HepG2 (cell line): ENCODE results near the gene DLEC1. TPM values are rescaled to one million over a fixed set of nuclear protein-coding genes. Genes with fewer than 3 reads are reported as not detected.

Source experiments
- BATF2 ChIP-seq: sonication (generic); formaldehyde crosslinking; IDR thresholded peaks from 2 replicates; pipeline ENCODE4 v1.8.0; 2022; ENCODE audit warnings: mild to moderate bottlenecking, missing genetic modification reagents, moderate library complexity
- FOSL1 ChIP-seq: sonication (generic); formaldehyde crosslinking; IDR thresholded peaks from 2 replicates; pipeline ENCODE4 v1.9.0; 2021; ENCODE audit warnings: missing genetic modification reagents, borderline replicate concordance
- HINFP ChIP-seq: sonication (generic); formaldehyde crosslinking; IDR thresholded peaks from 2 replicates; pipeline ENCODE4 v1.4.0; 2020; ENCODE audit warnings: low read depth, mild to moderate bottlenecking, missing genetic modification reagents
- IKZF5 ChIP-seq: IDR thresholded peaks from 2 replicates; pipeline ENCODE4 v1.6.1; 2018; ENCODE audit warnings: missing genetic modification reagents, mild to moderate bottlenecking, missing compliant biosample characterization
- JUN ChIP-seq: sonication (generic); formaldehyde crosslinking; IDR thresholded peaks from 2 replicates; pipeline ENCODE4 v1.4.0; 2020; ENCODE audit warnings: mild to moderate bottlenecking, missing genetic modification reagents
- NCOA1 ChIP-seq: sonication (generic); formaldehyde crosslinking; IDR thresholded peaks from 2 replicates; pipeline ENCODE4 v1.9.0; 2021; ENCODE audit warnings: missing genetic modification reagents
- SOX5 ChIP-seq: IDR thresholded peaks from 2 replicates; pipeline ENCODE4 v1.6.1; 2016; ENCODE audit warnings: borderline replicate concordance
- TARDBP ChIP-seq: sonication (generic); formaldehyde crosslinking; IDR thresholded peaks from 2 replicates; pipeline ENCODE4 v1.8.0; 2022; ENCODE audit warnings: mild to moderate bottlenecking, missing genetic modification reagents
- TGIF2 ChIP-seq: IDR thresholded peaks from 2 replicates; pipeline ENCODE4 v1.6.1; 2016; ENCODE audit warnings: control low read depth, missing compliant biosample characterization
- THAP11 ChIP-seq: IDR thresholded peaks from 2 replicates; pipeline ENCODE4 v1.6.1; 2016; ENCODE audit warnings: missing biosample characterization, missing genetic modification reagents
- ZKSCAN1 ChIP-seq: fragments of 150-350 bp; IDR thresholded peaks from 2 replicates; pipeline ENCODE4 v1.6.1; 2014; ENCODE audit warnings: low read length
- ZNF235 ChIP-seq: sonication (generic); formaldehyde crosslinking; IDR thresholded peaks from 2 replicates; pipeline ENCODE4 v1.8.1; 2023; ENCODE audit warnings: mild to moderate bottlenecking, missing genetic modification reagents, borderline replicate concordance
- ZNF407 ChIP-seq: sonication (generic); formaldehyde crosslinking; IDR thresholded peaks from one replicate; pipeline ENCODE4 v1.5.1; 2020; ENCODE audit warnings: mild to moderate bottlenecking, missing genetic modification reagents; ENCODE audit errors: not compliant biosample characterization
- ZNF556 ChIP-seq: sonication (generic); formaldehyde crosslinking; IDR thresholded peaks from 2 replicates; pipeline ENCODE4 v1.4.0; 2020; ENCODE audit warnings: mild to moderate bottlenecking, missing genetic modification reagents, borderline replicate concordance
- ZNF563 ChIP-seq: sonication (generic); formaldehyde crosslinking; IDR thresholded peaks from 2 replicates; pipeline ENCODE4 v1.8.0; 2022; ENCODE audit warnings: mild to moderate bottlenecking, moderate library complexity, missing genetic modification reagents
- ZNF761 ChIP-seq: sonication (generic); formaldehyde crosslinking; conservative IDR thresholded peaks from 2 replicates; pipeline ENCODE4 v1.4.0; 2020; ENCODE audit warnings: mild to moderate bottlenecking, missing genetic modification reagents
- polyA plus RNA-seq, 8 experiments: library from polyadenylated mRNA; depleted of rRNA in 3 of 8; stranded (reverse) in 7 of 8; unstranded in 1 of 8; fragments of >200 nt; fragmentation: Illumina TruSeq in 4 of 8; extraction: Trizol in 4 of 8; gene quantifications; 2 replicates each; pipeline versions ENCODE4 v1.2.1 to v1.2.3, GENCODE V29; 2011 to 2016; ENCODE audit warnings: low read depth in 4 of 8, missing spikeins in 1 of 8, mixed read lengths in 1 of 8; ENCODE audit not compliant: insufficient read depth in 1 of 8
- total RNA-seq, 5 experiments: library from RNA; depleted of rRNA; stranded (reverse); fragments of >200 nt; fragmentation: Illumina TruSeq; extraction: Trizol; gene quantifications; 2 replicates each; pipeline ENCODE4 v1.2.3, GENCODE V29; 2016; ENCODE audit warnings: low read depth in 1 of 5

Gene DLEC1
- total and polyA plus RNA-seq, 2 of the 13 experiments (the other 11 are each of a cell fraction or from before 2014, with no cell fraction given): 0.09 TPM; not detected in 1

- TF ChIP-seq HINFP (CRISPR knock-in tag) (peak; percentile 75; the same call in 1 of the 2 replicates), JUN (peak; percentile 99), IKZF5 (CRISPR knock-in tag) (peak; percentile 88), ZNF761 (CRISPR knock-in tag) (peak; percentile 84), SOX5 (CRISPR knock-in tag) (peak; percentile 88), THAP11 (CRISPR knock-in tag) (0 out of 2 replicates have a peak, but pooled peaks have one; percentile 62), TARDBP (CRISPR knock-in tag) (peak; percentile 92), ZNF563 (CRISPR knock-in tag) (no peak), BATF2 (CRISPR knock-in tag) (peak; percentile 34; the same call in 1 of the 2 replicates), ZNF556 (CRISPR knock-in tag) (peak; percentile 84), ZNF235 (no peak), ZKSCAN1 (no peak), NCOA1 (peak; percentile 51; the same call in 1 of the 2 replicates), TGIF2 (peak; percentile 83), ZNF407 (no peak), FOSL1 (CRISPR knock-in tag) (peak; percentile 98)
Observed at GRCh38 chr3:38133557-38134405, 94.8 kb downstream of the DLEC1 start (continued).
